ENCODE data around the gene TRIM72.

GRCh38 chr16:31181102-31181830 is 32.7 kb upstream of the TRIM72 start:
- TF ChIP-seq CTCF (IDR thresholded peaks at IDR 0.05; ENCODE audit: extremely low read depth in 1 of 2, insufficient read depth in 1 of 2, low read depth in 1 of 2, low read length in 2 of 2), result no peak
- no peak for TF ChIP-seq POLR2A (IDR thresholded peaks at IDR 0.05; ENCODE audit: low read depth, low read length)
- TF ChIP-seq MAX (IDR thresholded peaks at IDR 0.05; ENCODE audit: insufficient read depth, insufficient read length), result no peak
- no peak for TF ChIP-seq FOS (IDR thresholded peaks at IDR 0.05; ENCODE audit: borderline replicate concordance, insufficient read depth, low read length)
- no peak for TF ChIP-seq MYC (IDR thresholded peaks at IDR 0.05; ENCODE audit: low read depth, low read length)
- no peak for TF ChIP-seq EZH2 (IDR thresholded peaks at IDR 0.05; ENCODE audit: borderline replicate concordance, low read depth, low read length, severe bottlenecking)
- TF ChIP-seq POLR2AphosphoS5 (IDR thresholded peaks at IDR 0.05; ENCODE audit: insufficient read depth, low read depth, low read length), result no peak
- TF ChIP-seq JUN (IDR thresholded peaks at IDR 0.05; ENCODE audit: borderline replicate concordance, insufficient read depth, insufficient read length, low read depth), result no peak

All from endothelial cell of umbilical vein (primary cell).